H1 (cell line): ENCODE data around the gene SELENOO. TPM values are rescaled to one million over a fixed set of nuclear protein-coding genes. Genes with fewer than 3 reads are reported as not detected.

Source experiments
- ATF3 ChIP-seq: IDR thresholded peaks from 2 replicates; pipeline ENCODE4 v1.6.1; 2011; ENCODE audit warnings: low read depth, mild to moderate bottlenecking, low read length; ENCODE audit not compliant: insufficient read depth
- GABPA ChIP-seq: IDR thresholded peaks from 2 replicates; pipeline ENCODE4 v1.6.1; 2011; ENCODE audit warnings: mild to moderate bottlenecking, low read length, moderate library complexity, borderline replicate concordance; ENCODE audit not compliant: insufficient read depth
- NRF1 ChIP-seq: IDR thresholded peaks from 2 replicates; pipeline ENCODE4 v1.6.1; 2011; ENCODE audit warnings: mild to moderate bottlenecking, low read depth, low read length, improper control_type of control experiment
- RAD21 ChIP-seq, 2 experiments: IDR thresholded peaks in 1 of 2; conservative IDR thresholded peaks in 1 of 2; 2 replicates each; pipeline ENCODE4 v1.6.1; 2011; ENCODE audit warnings: low read depth in 2 of 2, low read length in 2 of 2, improper control_type of control experiment in 1 of 2, inconsistent platforms in 1 of 2, mild to moderate bottlenecking in 1 of 2, moderate library complexity in 1 of 2
- polyA plus RNA-seq, 7 experiments: library from polyadenylated mRNA; depleted of rRNA in 3 of 7; stranded (reverse) in 5 of 7; unstranded in 2 of 7; fragments of >200 nt in 5 of 7; fragments of 200-250 nt in 2 of 7; gene quantifications; 1 replicate in 5 of 7; 2 replicates in 1 of 7; 4 replicates in 1 of 7; pipeline versions ENCODE4 v1.2.1 to v1.2.3, GENCODE V29; 2011 to 2013; ENCODE audit warnings: missing spikeins in 2 of 7, mixed read lengths in 2 of 7
- total RNA-seq: library from RNA; stranded (reverse); fragmentation: NEBNext Ultra II Directional; extraction: Animal tissue kit (Norgen Biotek cat#: 25700); gene quantifications from 2 replicates; pipeline ENCODE4 v1.2.1, GENCODE V29; 2021

SELENOO gene
- total and polyA plus RNA-seq, 2 of the 8 experiments (the other 6 are each of a cell fraction or from before 2014, with no cell fraction given), result 18.6 to 25.1 TPM

GRCh38 chr22:50252082-50253045 lies 51.6 kb downstream of the SELENOO start (continued):
- peak; percentile 84 to 89 for TF ChIP-seq RAD21 (IDR thresholded peaks at IDR 0.05 in 1 of 2, conservative IDR thresholded peaks at IDR 0.05 in 1 of 2; ENCODE audit: low read depth in 2 of 2, low read length in 2 of 2)
- TF ChIP-seq GABPA, result peak; percentile 28; the same call in 1 of the 2 replicates
- TF ChIP-seq ATF3, result no peak
- TF ChIP-seq NRF1, result no peak
- TF ChIP-seq, all 59 proteins: peak for 5
